GM19438 (cell line): ENCODE data around the gene VLDLR.
"Not testable (repeated sequence)": the region's sequence is repeated elsewhere in the genome, so short reads cannot be mapped to it uniquely, and the experiment has no call there.

Source experiments
- ATAC-seq: cut with Tn5 transposase; IDR thresholded peaks from one replicate; pipeline ENCODE4 v1.9.1; 2021; ENCODE audit warnings: low read depth; ENCODE audit not compliant: unreplicated experiment

VLDLR gene

DNA sequence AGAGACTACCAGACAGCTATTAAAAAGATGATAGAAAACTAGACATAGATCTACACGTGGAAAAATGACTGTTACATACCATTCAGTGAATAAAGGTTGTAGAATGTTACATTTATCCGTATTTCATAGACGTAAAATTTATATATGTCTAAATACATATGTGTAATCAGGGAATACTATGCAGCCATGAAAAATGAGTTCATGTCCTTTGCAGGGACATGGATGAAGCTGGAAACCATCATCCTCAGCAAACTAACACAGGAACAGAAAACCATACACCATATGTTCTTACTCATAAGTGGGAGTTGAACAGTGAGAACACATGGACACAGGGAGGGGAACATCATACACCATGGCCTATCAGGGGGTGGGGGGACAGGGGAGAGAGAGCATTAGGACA, 85.7 kb downstream of the VLDLR start:
- ATAC-seq, result not testable (repeated sequence)
